K562 (cell line): ENCODE data around the gene SLTM. TPM values are rescaled to one million over a fixed set of nuclear protein-coding genes. Genes with fewer than 3 reads are reported as not detected.

Experiments
- CEBPG ChIP-seq, 3 experiments: fragments of 200-800 bp in 1 of 3; sonication (Bioruptor generic) in 1 of 3; sonication (generic) in 1 of 3; formaldehyde crosslinking in 1 of 3; IDR thresholded peaks in 2 of 3; conservative IDR thresholded peaks in 1 of 3; 2 replicates each; pipeline versions ENCODE4 v1.6.1 to v1.8.0; 2016 to 2022; ENCODE audit warnings: missing compliant biosample characterization in 2 of 3, missing genetic modification characterization in 2 of 3, mild to moderate bottlenecking in 1 of 3, missing genetic modification reagents in 1 of 3
- FOS ChIP-seq: IDR thresholded peaks from 3 replicates; pipeline ENCODE4 v1.6.1; 2011; ENCODE audit not compliant: insufficient read length; ENCODE audit errors: extremely low read depth
- NONO ChIP-seq, 2 experiments: fragments of 200-400 bp in 1 of 2; fragments of 450-650 bp in 1 of 2; formaldehyde crosslinking in 1 of 2; IDR thresholded peaks; 2 replicates each; pipeline ENCODE4 v1.6.1; 2017; ENCODE audit warnings: low read depth in 2 of 2, mild to moderate bottlenecking in 2 of 2, moderate library complexity in 2 of 2, low read length in 1 of 2
- NR2F6 ChIP-seq: fragments of 450-650 bp; formaldehyde crosslinking; IDR thresholded peaks from 2 replicates; pipeline ENCODE4 v1.4.0; 2020; ENCODE audit warnings: mild to moderate bottlenecking
- RBFOX2 ChIP-seq: fragments of 200-400 bp; formaldehyde crosslinking; IDR thresholded peaks from 2 replicates; pipeline ENCODE4 v1.6.1; 2017; ENCODE audit warnings: low read depth, mild to moderate bottlenecking, low read length, moderate library complexity
- RFX1 ChIP-seq: fragments of 450-650 bp; IDR thresholded peaks from 2 replicates; pipeline ENCODE4 v1.6.1; 2016; ENCODE audit warnings: mild to moderate bottlenecking, moderate library complexity
- SAFB ChIP-seq: fragments of 200-400 bp; formaldehyde crosslinking; IDR thresholded peaks from 2 replicates; pipeline ENCODE4 v1.6.1; 2017; ENCODE audit warnings: low read depth, low read length, borderline replicate concordance
- TAF1 ChIP-seq: IDR thresholded peaks from 2 replicates; pipeline ENCODE4 v1.6.1; 2011; ENCODE audit warnings: mild to moderate bottlenecking, low read length, moderate library complexity; ENCODE audit not compliant: insufficient read depth, control insufficient read depth, severe bottlenecking; ENCODE audit errors: extremely low read depth
- TAF7 ChIP-seq: fragments of 450-650 bp; IDR thresholded peaks from 2 replicates; pipeline ENCODE4 v1.6.1; 2016; ENCODE audit warnings: missing genetic modification characterization, missing compliant biosample characterization
- ZC3H4 ChIP-seq: sonication (generic); formaldehyde crosslinking; IDR thresholded peaks from 2 replicates; pipeline ENCODE4 v1.9.0; 2021; ENCODE audit warnings: missing genetic modification reagents, borderline replicate concordance
- polyA plus RNA-seq, 8 experiments: library from polyadenylated mRNA; depleted of rRNA in 4 of 8; stranded (reverse) in 5 of 8; unstranded in 3 of 8; fragments of >200 nt; fragmentation: Nextera tagmentation in 2 of 8; fragmentation: Illumina TruSeq in 1 of 8; extraction: Ambion mirVana in 2 of 8; extraction: Trizol in 1 of 8; gene quantifications; 2 replicates each; pipeline versions ENCODE4 v1.2.1 to v1.2.3, GENCODE V29; 2011 to 2014; ENCODE audit warnings: inconsistent platforms in 1 of 8, missing spikeins in 1 of 8
- total RNA-seq, 7 experiments: library from RNA; depleted of rRNA in 6 of 7; stranded (reverse); fragments of >200 nt in 6 of 7; fragmentation: Illumina TruSeq in 2 of 7; extraction: Trizol in 2 of 7; gene quantifications; 2 replicates each; pipeline versions ENCODE4 v1.2.1 to v1.2.3, GENCODE V29; 2011 to 2021; ENCODE audit warnings: low replicate concordance in 1 of 7
- TF ChIP-seq, protein P1 (sequence below): sonication (generic); formaldehyde crosslinking; IDR thresholded peaks from 2 replicates; pipeline ENCODE4 v1.8.0; 2023; ENCODE audit warnings: mild to moderate bottlenecking, missing genetic modification reagents
- TF ChIP-seq, protein P2 (sequence below): fragments of 250-450 bp; sonication (Bioruptor Pico); IDR thresholded peaks from 2 replicates; pipeline ENCODE4 v1.5.0; 2020; ENCODE audit warnings: mild to moderate bottlenecking, borderline replicate concordance

Gene SLTM
- total and polyA plus RNA-seq, 9 of the 15 experiments (the other 6 are each of a cell fraction or from before 2014, with no cell fraction given) = 39.5 to 163 (median 102) TPM

DNA sequence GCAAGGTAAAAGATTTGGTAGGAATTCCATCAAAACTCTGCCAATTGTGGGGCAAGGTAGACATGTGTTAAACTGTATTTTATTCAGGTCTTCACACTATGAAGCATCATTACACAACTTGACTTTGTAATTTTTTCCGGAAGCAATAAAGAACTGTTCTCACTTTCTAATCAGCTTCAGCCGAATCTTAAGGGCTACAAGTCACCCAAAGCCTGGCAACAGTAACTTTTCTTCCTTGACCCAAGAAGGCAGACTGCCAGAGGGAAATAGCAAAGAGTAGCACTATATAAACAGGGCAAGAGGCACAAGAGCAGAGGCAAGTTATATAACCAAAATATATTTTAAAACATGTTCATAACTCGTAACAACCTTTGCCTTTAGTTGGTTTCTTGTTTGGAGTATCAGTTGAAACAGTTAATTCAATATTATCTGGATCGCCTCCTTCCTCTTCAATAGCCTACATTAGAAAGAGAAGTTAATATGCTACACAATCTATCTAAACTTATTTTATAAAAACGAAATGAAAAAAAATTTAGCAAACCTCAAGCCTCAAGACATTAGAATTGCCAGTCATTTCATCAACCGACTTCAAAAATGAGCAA is 1.4 kb downstream of the SLTM start (continued):
- TF ChIP-seq, protein P1, sequence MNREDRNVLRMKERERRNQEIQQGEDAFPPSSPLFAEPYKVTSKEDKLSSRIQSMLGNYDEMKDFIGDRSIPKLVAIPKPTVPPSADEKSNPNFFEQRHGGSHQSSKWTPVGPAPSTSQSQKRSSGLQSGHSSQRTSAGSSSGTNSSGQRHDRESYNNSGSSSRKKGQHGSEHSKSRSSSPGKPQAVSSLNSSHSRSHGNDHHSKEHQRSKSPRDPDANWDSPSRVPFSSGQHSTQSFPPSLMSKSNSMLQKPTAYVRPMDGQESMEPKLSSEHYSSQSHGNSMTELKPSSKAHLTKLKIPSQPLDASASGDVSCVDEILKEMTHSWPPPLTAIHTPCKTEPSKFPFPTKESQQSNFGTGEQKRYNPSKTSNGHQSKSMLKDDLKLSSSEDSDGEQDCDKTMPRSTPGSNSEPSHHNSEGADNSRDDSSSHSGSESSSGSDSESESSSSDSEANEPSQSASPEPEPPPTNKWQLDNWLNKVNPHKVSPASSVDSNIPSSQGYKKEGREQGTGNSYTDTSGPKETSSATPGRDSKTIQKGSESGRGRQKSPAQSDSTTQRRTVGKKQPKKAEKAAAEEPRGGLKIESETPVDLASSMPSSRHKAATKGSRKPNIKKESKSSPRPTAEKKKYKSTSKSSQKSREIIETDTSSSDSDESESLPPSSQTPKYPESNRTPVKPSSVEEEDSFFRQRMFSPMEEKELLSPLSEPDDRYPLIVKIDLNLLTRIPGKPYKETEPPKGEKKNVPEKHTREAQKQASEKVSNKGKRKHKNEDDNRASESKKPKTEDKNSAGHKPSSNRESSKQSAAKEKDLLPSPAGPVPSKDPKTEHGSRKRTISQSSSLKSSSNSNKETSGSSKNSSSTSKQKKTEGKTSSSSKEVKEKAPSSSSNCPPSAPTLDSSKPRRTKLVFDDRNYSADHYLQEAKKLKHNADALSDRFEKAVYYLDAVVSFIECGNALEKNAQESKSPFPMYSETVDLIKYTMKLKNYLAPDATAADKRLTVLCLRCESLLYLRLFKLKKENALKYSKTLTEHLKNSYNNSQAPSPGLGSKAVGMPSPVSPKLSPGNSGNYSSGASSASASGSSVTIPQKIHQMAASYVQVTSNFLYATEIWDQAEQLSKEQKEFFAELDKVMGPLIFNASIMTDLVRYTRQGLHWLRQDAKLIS (CRISPR knock-in tag) = no peak
- TF ChIP-seq TAF7 (tag) (no peak), RBFOX2 (peak; percentile 15; the same call in 1 of the 2 replicates), TAF1 (peak; percentile 26), NONO (IDR thresholded peaks at IDR 0.05; ENCODE audit: low read depth in 2 of 2, low read length in 1 of 2) (no peak), ZC3H4 (no peak), NR2F6 (CRISPR knock-in tag) (no peak), FOS (no peak), RFX1 (no peak), CEBPG (CRISPR knock-in tag; IDR thresholded peaks at IDR 0.05) (no peak), CEBPG (tag; conservative IDR thresholded peaks at IDR 0.05 in 1 of 2, IDR thresholded peaks at IDR 0.05 in 1 of 2) (0 out of 4 replicates have a peak, but pooled peaks of 1 of the 2 experiments have one; percentile 31), SAFB (no peak)
- TF ChIP-seq, protein P2, sequence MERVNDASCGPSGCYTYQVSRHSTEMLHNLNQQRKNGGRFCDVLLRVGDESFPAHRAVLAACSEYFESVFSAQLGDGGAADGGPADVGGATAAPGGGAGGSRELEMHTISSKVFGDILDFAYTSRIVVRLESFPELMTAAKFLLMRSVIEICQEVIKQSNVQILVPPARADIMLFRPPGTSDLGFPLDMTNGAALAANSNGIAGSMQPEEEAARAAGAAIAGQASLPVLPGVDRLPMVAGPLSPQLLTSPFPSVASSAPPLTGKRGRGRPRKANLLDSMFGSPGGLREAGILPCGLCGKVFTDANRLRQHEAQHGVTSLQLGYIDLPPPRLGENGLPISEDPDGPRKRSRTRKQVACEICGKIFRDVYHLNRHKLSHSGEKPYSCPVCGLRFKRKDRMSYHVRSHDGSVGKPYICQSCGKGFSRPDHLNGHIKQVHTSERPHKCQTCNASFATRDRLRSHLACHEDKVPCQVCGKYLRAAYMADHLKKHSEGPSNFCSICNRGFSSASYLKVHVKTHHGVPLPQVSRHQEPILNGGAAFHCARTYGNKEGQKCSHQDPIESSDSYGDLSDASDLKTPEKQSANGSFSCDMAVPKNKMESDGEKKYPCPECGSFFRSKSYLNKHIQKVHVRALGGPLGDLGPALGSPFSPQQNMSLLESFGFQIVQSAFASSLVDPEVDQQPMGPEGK (CRISPR knock-in tag) = no peak
